Measurements from ENCODE around the gene PIK3C2B. TPM values are rescaled to one million over a fixed set of nuclear protein-coding genes. Genes with fewer than 3 reads are reported as not detected.

The PIK3C2B gene
- total RNA-seq, 2 donors from 2014 or later: 13.1 to 19.4 TPM

DNA sequence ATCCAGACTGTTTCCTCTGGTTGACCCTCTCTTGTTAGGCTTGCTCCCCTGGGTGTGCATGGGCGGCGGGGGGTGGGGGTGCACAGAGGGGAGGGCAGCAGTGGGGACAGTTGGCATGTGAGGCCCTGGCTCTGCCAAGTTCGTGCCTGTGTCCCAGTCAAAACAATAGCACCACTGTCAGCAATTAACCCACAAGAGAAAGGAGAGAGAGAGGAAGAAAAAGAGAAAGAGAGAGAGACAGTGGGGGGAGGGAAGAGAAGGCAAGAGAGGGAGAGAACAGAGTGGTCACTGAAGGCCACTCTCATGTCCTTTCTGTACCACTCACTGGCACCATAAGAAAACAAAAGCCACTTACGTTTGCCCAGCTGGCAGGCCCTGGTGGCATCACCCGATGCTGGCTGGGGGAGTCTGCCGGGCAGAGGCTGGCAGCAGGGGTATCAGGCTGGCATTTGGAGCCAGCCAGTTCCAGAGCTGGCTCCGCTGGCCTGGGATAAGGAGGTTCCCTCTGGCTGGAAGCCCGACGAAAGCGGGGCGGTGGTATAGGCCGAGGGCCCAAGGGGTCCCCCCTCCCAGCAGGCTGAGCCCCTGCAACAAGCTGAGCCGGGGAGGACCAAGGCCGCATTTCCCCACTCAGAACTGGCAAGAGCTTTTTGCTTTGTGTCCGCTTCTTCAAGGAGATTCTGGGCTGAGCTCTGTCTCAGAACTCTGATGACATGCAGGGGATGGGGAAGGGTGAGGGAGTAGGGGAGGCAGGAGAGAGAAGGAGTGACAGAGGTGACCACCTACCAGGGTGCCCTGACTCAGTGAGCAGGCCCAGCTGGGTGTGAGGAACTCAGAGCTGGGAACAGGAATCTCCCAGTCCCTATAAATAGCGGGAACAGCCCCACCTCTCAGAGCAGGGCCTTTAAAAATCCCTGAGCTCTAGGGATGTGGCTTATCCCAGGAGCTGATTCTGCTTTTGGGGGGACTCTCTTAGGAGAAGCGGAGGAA lies 27.9 kb downstream of the PIK3C2B start:
- H3K27me3 ChIP-seq: no peaks in the 10 kb centered on the region
- H3K36me3 ChIP-seq: no peaks in the 10 kb centered on the region
- DNase-seq (ENCODE audit: low spot score): no peak
- H3K27ac ChIP-seq: peak overlapping the region; percentile 90 to 92
- H3K4me1 ChIP-seq: peaks cover 0 to 81% of the 10 kb centered on the region in 2 donors
- no peaks in the 10 kb centered on the region for H3K9me3 ChIP-seq
- peak overlapping the region; percentile 20 to 23 for H3K4me3 ChIP-seq
- TF ChIP-seq, protein P1, sequence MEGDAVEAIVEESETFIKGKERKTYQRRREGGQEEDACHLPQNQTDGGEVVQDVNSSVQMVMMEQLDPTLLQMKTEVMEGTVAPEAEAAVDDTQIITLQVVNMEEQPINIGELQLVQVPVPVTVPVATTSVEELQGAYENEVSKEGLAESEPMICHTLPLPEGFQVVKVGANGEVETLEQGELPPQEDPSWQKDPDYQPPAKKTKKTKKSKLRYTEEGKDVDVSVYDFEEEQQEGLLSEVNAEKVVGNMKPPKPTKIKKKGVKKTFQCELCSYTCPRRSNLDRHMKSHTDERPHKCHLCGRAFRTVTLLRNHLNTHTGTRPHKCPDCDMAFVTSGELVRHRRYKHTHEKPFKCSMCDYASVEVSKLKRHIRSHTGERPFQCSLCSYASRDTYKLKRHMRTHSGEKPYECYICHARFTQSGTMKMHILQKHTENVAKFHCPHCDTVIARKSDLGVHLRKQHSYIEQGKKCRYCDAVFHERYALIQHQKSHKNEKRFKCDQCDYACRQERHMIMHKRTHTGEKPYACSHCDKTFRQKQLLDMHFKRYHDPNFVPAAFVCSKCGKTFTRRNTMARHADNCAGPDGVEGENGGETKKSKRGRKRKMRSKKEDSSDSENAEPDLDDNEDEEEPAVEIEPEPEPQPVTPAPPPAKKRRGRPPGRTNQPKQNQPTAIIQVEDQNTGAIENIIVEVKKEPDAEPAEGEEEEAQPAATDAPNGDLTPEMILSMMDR (IDR thresholded peaks at IDR 0.05): no peak

DNA sequence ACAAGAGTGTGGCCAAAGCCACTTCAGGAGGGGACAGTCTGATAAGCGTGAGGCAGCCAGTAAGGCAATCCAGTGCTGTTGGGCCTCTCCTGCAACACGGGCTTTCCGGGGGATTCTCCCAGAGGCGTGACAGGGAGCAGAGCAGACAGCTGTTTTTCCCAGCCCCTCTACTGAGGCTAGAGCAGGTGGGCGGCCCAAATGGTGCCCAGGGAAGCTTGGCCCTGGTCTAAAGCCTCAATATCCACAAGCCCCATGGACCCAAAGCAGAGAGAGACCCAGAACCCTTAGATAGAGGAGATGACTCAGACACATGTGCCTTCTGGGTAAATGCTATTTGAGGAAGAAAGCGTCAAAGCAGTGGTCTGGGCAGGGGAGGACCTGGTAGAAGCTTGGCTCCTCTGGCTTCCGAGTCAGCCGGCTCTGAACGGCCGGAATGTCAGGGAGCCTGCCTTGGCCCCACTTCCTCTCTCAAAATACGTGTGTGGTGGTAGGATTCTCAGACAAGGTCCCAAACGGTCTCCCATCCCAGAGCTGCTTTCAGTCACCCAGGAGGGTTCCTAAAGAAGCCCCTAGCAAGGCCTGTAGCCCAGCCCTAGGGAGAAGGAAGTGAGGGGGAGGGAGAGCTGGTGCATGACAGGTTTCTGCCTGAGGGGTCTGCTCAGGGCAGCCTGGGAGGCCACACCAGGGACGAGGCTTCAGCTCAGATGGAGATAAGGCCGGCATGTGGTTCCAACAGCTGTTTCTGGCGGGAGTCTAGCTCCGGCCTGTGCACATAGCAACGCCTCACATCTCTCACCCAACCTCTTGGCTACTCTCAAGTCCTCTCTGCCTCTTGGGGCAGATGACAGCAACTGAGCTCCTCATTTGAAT lies 28.8 kb downstream of the PIK3C2B start:
- peaks cover 0 to 90% of the 10 kb centered on the region in 2 donors for H3K4me1 ChIP-seq
- H3K4me3 ChIP-seq: peak overlapping the region; percentile 20 to 23
- TF ChIP-seq, protein P1 (IDR thresholded peaks at IDR 0.05): no peak
- H3K9me3 ChIP-seq: no peaks in the 10 kb centered on the region
- no peak for DNase-seq (ENCODE audit: low spot score)
- H3K36me3 ChIP-seq: no peaks in the 10 kb centered on the region
- H3K27ac ChIP-seq: peak overlapping the region; percentile 90 to 92
- H3K27me3 ChIP-seq: no peaks in the 10 kb centered on the region

DNA sequence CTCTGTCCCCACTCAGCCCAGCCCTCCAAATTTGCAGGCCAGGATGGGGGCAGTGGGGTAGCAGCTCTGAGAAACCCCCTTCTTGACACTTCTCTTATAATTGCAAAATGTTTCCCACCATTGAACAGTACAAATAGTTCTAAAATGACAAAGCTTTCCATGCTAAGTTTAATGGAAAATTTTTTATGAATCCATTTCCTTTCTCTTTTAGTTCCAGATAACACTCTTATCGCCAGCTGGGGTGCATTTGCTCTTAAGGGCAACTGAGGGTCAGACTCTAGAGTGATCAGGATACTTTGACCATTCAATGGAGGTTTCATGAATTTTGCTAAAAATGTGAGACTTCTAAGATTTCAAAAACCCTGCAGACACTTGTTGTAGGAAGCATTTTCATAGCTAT lies 29.9 kb downstream of the PIK3C2B start:
- Histone ChIP-seq H3K27ac (peak overlapping the region; percentile 90 to 92), H3K4me3 (no peak overlapping the region), H3K36me3 (peaks cover 11% of the 10 kb centered on the region), H3K27me3 (no peaks in the 10 kb centered on the region), H3K4me1 (peaks cover 0 to 98% of the 10 kb centered on the region in 2 donors), H3K9me3 (no peaks in the 10 kb centered on the region)
- no peak for DNase-seq (ENCODE audit: low spot score)
- TF ChIP-seq, protein P1 (IDR thresholded peaks at IDR 0.05): no peak

GRCh38 chr1:204464187-204464631 lies 30.4 kb downstream of the PIK3C2B start:
- H3K4me1 ChIP-seq: peaks cover 0 to 97% of the 10 kb centered on the region in 2 donors
- no peaks in the 10 kb centered on the region for H3K27me3 ChIP-seq
- H3K4me3 ChIP-seq: no peak overlapping the region
- TF ChIP-seq, protein P1 (IDR thresholded peaks at IDR 0.05): no peak
- DNase-seq (ENCODE audit: low spot score): no peak
- H3K9me3 ChIP-seq: no peaks in the 10 kb centered on the region
- H3K36me3 ChIP-seq: peaks cover 16% of the 10 kb centered on the region
- H3K27ac ChIP-seq: peak overlapping the region; percentile 90 to 92

- H3K27me3 ChIP-seq: no peaks in the 10 kb centered on the region
- H3K27ac ChIP-seq: peak overlapping the region; percentile 90 to 92
- H3K36me3 ChIP-seq: peaks cover 22% of the 10 kb centered on the region
- no peak overlapping the region for H3K4me3 ChIP-seq
- TF ChIP-seq, protein P1 (IDR thresholded peaks at IDR 0.05): no peak
- DNase-seq (ENCODE audit: low spot score): peak; percentile 73
- no peaks in the 10 kb centered on the region for H3K9me3 ChIP-seq
- peaks cover 0 to 89% of the 10 kb centered on the region in 2 donors for H3K4me1 ChIP-seq
Measured at GRCh38 chr1:204463125-204464060, 31.2 kb downstream of the PIK3C2B start.

Data from right atrium auricular region (tissue), 2 donors.